ENCODE results near the gene NUAK1.

The NUAK1 gene

GRCh38 chr12:106131676-106132075 lies 7.1 kb downstream of the NUAK1 start:
- Histone ChIP-seq H3K9ac (ENCODE audit: low read depth, low read length, poor library complexity) (no peak overlapping the region), H2BK5ac (ENCODE audit: low read length) (no peak overlapping the region), H3K27ac (replicated peaks; ENCODE audit: low read length) (no peak overlapping the region), H3K4me3 (ENCODE audit: low read length in 2 of 2) (no peak overlapping the region), H3K14ac (ENCODE audit: low read length) (no peak overlapping the region), H3K79me1 (ENCODE audit: low read depth, low read length) (peaks cover 10% of the 10 kb centered on the region), H2BK120ac (ENCODE audit: low read depth, low read length) (no peak overlapping the region), H3K9me3 (replicated peaks in 1 of 2; ENCODE audit: control insufficient read depth in 2 of 2, insufficient read depth in 1 of 2, low read depth in 1 of 2, low read length in 2 of 2) (no peaks in the 10 kb centered on the region), H3K4ac (ENCODE audit: low read length) (no peak overlapping the region), H3K23ac (ENCODE audit: low read depth, low read length, poor library complexity) (no peak overlapping the region), H3K4me1 (ENCODE audit: control insufficient read depth in 2 of 2, insufficient read depth in 1 of 2, low read depth in 1 of 2, low read length in 2 of 2) (peaks cover 48 to 53% of the 10 kb centered on the region in 2 donors), H3K36me3 (replicated peaks in 1 of 2; ENCODE audit: control insufficient read depth in 2 of 2, insufficient read depth in 2 of 2, low read length in 2 of 2) (peaks cover 0 to 50% of the 10 kb centered on the region in 2 donors), H4K91ac (ENCODE audit: low read depth, low read length, poor library complexity) (no peak overlapping the region), H4K8ac (ENCODE audit: low read depth, low read length) (no peak overlapping the region), H2BK15ac (ENCODE audit: low read length) (no peak overlapping the region), H2AK5ac (ENCODE audit: low read depth, low read length) (no peak overlapping the region), H2AFZ (ENCODE audit: low read length) (no peak overlapping the region), H3K4me2 (ENCODE audit: insufficient read depth, low read length, poor library complexity, severe bottlenecking) (no peak overlapping the region), H2BK12ac (ENCODE audit: low read length) (no peak overlapping the region), H3K27me3 (ENCODE audit: control insufficient read depth in 3 of 3, insufficient read depth in 3 of 3, low read depth in 1 of 3, low read length in 3 of 3) (no peaks in the 10 kb centered on the region), H3K18ac (ENCODE audit: low read length) (no peak overlapping the region)
- WGBS, 2 donors (ENCODE audit: extremely low coverage in 2 of 2, insufficient read length in 2 of 2, insufficient replicate concordance in 1 of 2): no CpG with 5 or more reads among the region's 5 CpGs
- DNase-seq (ENCODE audit: low spot score): no peak

GRCh38 chr12:106130474-106131113 lies 8.2 kb downstream of the NUAK1 start:
- Histone ChIP-seq H3K23ac (ENCODE audit: low read depth, low read length, poor library complexity) (no peak overlapping the region), H2BK120ac (ENCODE audit: low read depth, low read length) (no peak overlapping the region), H2AFZ (ENCODE audit: low read length) (no peak overlapping the region), H4K91ac (ENCODE audit: low read depth, low read length, poor library complexity) (no peak overlapping the region), H3K79me1 (ENCODE audit: low read depth, low read length) (peaks cover 10% of the 10 kb centered on the region), H3K27me3 (ENCODE audit: control insufficient read depth in 3 of 3, insufficient read depth in 3 of 3, low read depth in 1 of 3, low read length in 3 of 3) (no peaks in the 10 kb centered on the region), H3K18ac (ENCODE audit: low read length) (no peak overlapping the region), H3K4me3 (ENCODE audit: low read length in 2 of 2) (no peak overlapping the region), H3K27ac (replicated peaks; ENCODE audit: low read length) (no peak overlapping the region), H3K4ac (ENCODE audit: low read length) (no peak overlapping the region), H3K9ac (ENCODE audit: low read depth, low read length, poor library complexity) (no peak overlapping the region), H4K8ac (ENCODE audit: low read depth, low read length) (no peak overlapping the region), H2BK5ac (ENCODE audit: low read length) (no peak overlapping the region), H2BK15ac (ENCODE audit: low read length) (no peak overlapping the region), H3K14ac (ENCODE audit: low read length) (no peak overlapping the region), H3K9me3 (replicated peaks in 1 of 2; ENCODE audit: control insufficient read depth in 2 of 2, insufficient read depth in 1 of 2, low read depth in 1 of 2, low read length in 2 of 2) (no peaks in the 10 kb centered on the region), H3K4me2 (ENCODE audit: insufficient read depth, low read length, poor library complexity, severe bottlenecking) (no peak overlapping the region), H3K4me1 (ENCODE audit: control insufficient read depth in 2 of 2, insufficient read depth in 1 of 2, low read depth in 1 of 2, low read length in 2 of 2) (peaks cover 44 to 50% of the 10 kb centered on the region in 2 donors), H2AK5ac (ENCODE audit: low read depth, low read length) (no peak overlapping the region), H2BK12ac (ENCODE audit: low read length) (no peak overlapping the region), H3K36me3 (replicated peaks in 1 of 2; ENCODE audit: control insufficient read depth in 2 of 2, insufficient read depth in 2 of 2, low read length in 2 of 2) (peaks cover 0 to 58% of the 10 kb centered on the region in 2 donors)
- DNase-seq (ENCODE audit: low spot score): no peak
- no CpG with 5 or more reads among the region's 8 CpGs for WGBS, 2 donors (ENCODE audit: extremely low coverage in 2 of 2, insufficient read length in 2 of 2, insufficient replicate concordance in 1 of 2)

DNA sequence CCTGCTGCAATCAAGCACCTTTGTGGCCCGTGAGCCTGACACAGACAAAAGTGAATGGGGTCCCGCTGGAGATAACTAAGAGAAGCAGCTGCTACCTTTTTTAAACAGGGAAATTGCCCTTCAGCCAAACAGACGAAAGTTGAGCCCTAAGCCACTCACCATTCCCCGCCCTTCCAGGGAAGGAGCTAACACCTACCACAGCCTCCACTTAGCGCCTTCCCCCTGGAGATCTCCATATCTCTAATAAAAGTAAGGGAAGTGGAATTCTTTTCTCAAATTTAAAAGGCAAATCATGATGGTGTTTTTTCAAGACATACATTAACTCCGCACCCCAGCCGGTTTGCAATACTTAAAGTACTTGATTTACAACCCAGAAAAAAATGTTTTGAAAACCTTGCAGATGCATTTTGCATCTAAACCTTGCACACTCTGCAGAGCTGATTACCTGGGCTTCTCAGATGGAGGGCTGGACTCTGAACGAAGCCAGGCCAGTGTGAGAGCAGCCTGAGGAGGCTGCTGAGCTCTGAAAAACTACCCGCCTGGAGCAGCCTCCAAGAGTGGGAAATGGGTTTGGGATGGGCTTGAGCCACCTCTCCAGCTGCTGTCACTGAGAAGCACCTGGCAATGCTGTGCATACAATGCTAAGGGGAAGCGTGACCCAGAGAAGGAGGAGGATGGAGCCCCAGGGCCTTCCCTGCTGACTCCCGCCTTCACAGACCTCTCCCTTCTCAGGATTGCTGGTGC lies 10.0 kb downstream of the NUAK1 start:
- peaks cover 29 to 37% of the 10 kb centered on the region in 2 donors for H3K4me1 ChIP-seq (ENCODE audit: control insufficient read depth in 2 of 2, insufficient read depth in 1 of 2, low read depth in 1 of 2, low read length in 2 of 2)
- no peak overlapping the region for H2BK12ac ChIP-seq (ENCODE audit: low read length)
- no peak overlapping the region for H3K4ac ChIP-seq (ENCODE audit: low read length)
- no peak overlapping the region for H3K27ac ChIP-seq (replicated peaks; ENCODE audit: low read length)
- H4K91ac ChIP-seq (ENCODE audit: low read depth, low read length, poor library complexity): no peak overlapping the region
- H3K18ac ChIP-seq (ENCODE audit: low read length): peak overlapping the region; percentile 44
- no peaks in the 10 kb centered on the region for H3K9me3 ChIP-seq (replicated peaks in 1 of 2; ENCODE audit: control insufficient read depth in 2 of 2, insufficient read depth in 1 of 2, low read depth in 1 of 2, low read length in 2 of 2)
- H2AFZ ChIP-seq (ENCODE audit: low read length): no peak overlapping the region
- no CpG with 5 or more reads among the region's 11 CpGs for WGBS, 2 donors (ENCODE audit: extremely low coverage in 2 of 2, insufficient read length in 2 of 2, insufficient replicate concordance in 1 of 2)
- H3K4me3 ChIP-seq (ENCODE audit: low read length in 2 of 2): no peak overlapping the region
- peaks cover 0 to 54% of the 10 kb centered on the region in 2 donors for H3K36me3 ChIP-seq (replicated peaks in 1 of 2; ENCODE audit: control insufficient read depth in 2 of 2, insufficient read depth in 2 of 2, low read length in 2 of 2)
- H3K4me2 ChIP-seq (ENCODE audit: insufficient read depth, low read length, poor library complexity, severe bottlenecking): no peak overlapping the region
- H3K79me1 ChIP-seq (ENCODE audit: low read depth, low read length): peaks cover 6% of the 10 kb centered on the region
- H3K14ac ChIP-seq (ENCODE audit: low read length): no peak overlapping the region
- no peak overlapping the region for H2BK120ac ChIP-seq (ENCODE audit: low read depth, low read length)
- no peak overlapping the region for H2BK15ac ChIP-seq (ENCODE audit: low read length)
- H2AK5ac ChIP-seq (ENCODE audit: low read depth, low read length): no peak overlapping the region
- H3K9ac ChIP-seq (ENCODE audit: low read depth, low read length, poor library complexity): no peak overlapping the region
- no peak overlapping the region for H3K23ac ChIP-seq (ENCODE audit: low read depth, low read length, poor library complexity)
- no peaks in the 10 kb centered on the region for H3K27me3 ChIP-seq (ENCODE audit: control insufficient read depth in 3 of 3, insufficient read depth in 3 of 3, low read depth in 1 of 3, low read length in 3 of 3)
- DNase-seq (ENCODE audit: low spot score): no peak
- no peak overlapping the region for H2BK5ac ChIP-seq (ENCODE audit: low read length)
- no peak overlapping the region for H4K8ac ChIP-seq (ENCODE audit: low read depth, low read length)

GRCh38 chr12:106127338-106128126 lies 11.2 kb downstream of the NUAK1 start:
- Histone ChIP-seq H2BK15ac (ENCODE audit: low read length) (no peak overlapping the region), H3K14ac (ENCODE audit: low read length) (no peak overlapping the region), H2BK120ac (ENCODE audit: low read depth, low read length) (no peak overlapping the region), H3K27me3 (ENCODE audit: control insufficient read depth in 3 of 3, insufficient read depth in 3 of 3, low read depth in 1 of 3, low read length in 3 of 3) (no peaks in the 10 kb centered on the region), H3K36me3 (replicated peaks in 1 of 2; ENCODE audit: control insufficient read depth in 2 of 2, insufficient read depth in 2 of 2, low read length in 2 of 2) (peaks cover 0 to 57% of the 10 kb centered on the region in 2 donors), H2AK5ac (ENCODE audit: low read depth, low read length) (no peak overlapping the region), H3K9me3 (replicated peaks in 1 of 2; ENCODE audit: control insufficient read depth in 2 of 2, insufficient read depth in 1 of 2, low read depth in 1 of 2, low read length in 2 of 2) (no peaks in the 10 kb centered on the region), H3K23ac (ENCODE audit: low read depth, low read length, poor library complexity) (no peak overlapping the region), H3K18ac (ENCODE audit: low read length) (no peak overlapping the region), H4K91ac (ENCODE audit: low read depth, low read length, poor library complexity) (no peak overlapping the region), H4K8ac (ENCODE audit: low read depth, low read length) (no peak overlapping the region), H3K4ac (ENCODE audit: low read length) (no peak overlapping the region), H3K4me2 (ENCODE audit: insufficient read depth, low read length, poor library complexity, severe bottlenecking) (no peak overlapping the region), H2BK5ac (ENCODE audit: low read length) (no peak overlapping the region), H3K9ac (ENCODE audit: low read depth, low read length, poor library complexity) (no peak overlapping the region), H3K4me3 (ENCODE audit: low read length in 2 of 2) (no peak overlapping the region), H2BK12ac (ENCODE audit: low read length) (no peak overlapping the region), H2AFZ (ENCODE audit: low read length) (no peak overlapping the region), H3K27ac (replicated peaks; ENCODE audit: low read length) (no peak overlapping the region), H3K4me1 (ENCODE audit: control insufficient read depth in 2 of 2, insufficient read depth in 1 of 2, low read depth in 1 of 2, low read length in 2 of 2) (peaks cover 24 to 31% of the 10 kb centered on the region in 2 donors), H3K79me1 (ENCODE audit: low read depth, low read length) (peaks cover 6% of the 10 kb centered on the region)
- DNase-seq (ENCODE audit: low spot score): no peak
- WGBS, 2 donors (ENCODE audit: extremely low coverage in 2 of 2, insufficient read length in 2 of 2, insufficient replicate concordance in 1 of 2): no CpG with 5 or more reads among the region's 10 CpGs

Measured in neuronal stem cell (in vitro differentiated cells).